ENCODE results near the gene PPEF1. TPM values are rescaled to one million over a fixed set of nuclear protein-coding genes. Genes with fewer than 3 reads are reported as not detected.

Gene PPEF1
- total and polyA plus RNA-seq, 2 of the 4 experiments (the other 2 are of a cell fraction) = not detected

DNA sequence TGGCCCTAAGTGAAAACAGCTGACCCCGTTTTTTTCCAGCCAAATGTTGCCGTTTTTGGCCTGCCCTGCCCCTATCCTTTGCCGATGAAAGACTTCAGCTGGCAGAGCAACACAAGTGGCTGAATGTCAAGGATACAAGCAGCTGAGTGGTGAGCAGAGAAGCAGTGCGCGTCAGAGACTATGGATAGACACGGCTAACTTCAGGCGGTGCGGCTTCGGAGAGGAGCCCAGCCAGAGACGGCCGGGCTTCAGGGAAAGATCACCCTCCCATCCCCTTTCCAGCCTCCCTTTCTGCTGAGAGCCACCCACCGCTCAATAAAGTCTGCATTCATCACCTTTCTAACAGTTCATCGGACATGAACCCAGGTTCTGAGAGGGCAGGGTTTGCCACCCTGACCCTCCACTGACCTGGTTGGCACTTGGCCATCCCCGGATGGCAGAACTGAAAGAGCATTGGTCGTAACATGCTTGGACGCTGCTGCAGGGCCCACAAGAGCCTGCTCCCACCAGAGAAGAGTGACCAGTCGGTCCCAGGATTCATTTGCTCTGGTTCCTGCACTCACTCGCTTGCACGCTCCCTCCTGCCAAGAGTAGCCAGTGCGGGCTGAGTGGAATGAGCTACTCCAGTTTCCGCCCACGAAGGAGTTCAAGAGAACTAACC is 125.8 kb downstream of the PPEF1 start:
- Histone ChIP-seq H3K23ac (ENCODE audit: low read depth, low read length) (no peak overlapping the region), H3K4ac (ENCODE audit: low read depth, low read length) (no peak overlapping the region), H2AK9ac (replicated peaks; ENCODE audit: low read depth, low read length, poor library complexity) (no peak overlapping the region), H4K91ac (ENCODE audit: insufficient read depth, low read depth, low read length) (no peak overlapping the region), H2BK15ac (ENCODE audit: low read depth, low read length) (no peak overlapping the region), H2BK20ac (ENCODE audit: low read depth, low read length) (no peak overlapping the region), H3K79me1 (ENCODE audit: low read depth in 1 of 2, low read length in 2 of 2) (no peaks in the 10 kb centered on the region), H2AFZ (replicated peaks; ENCODE audit: low read length, poor library complexity) (no peak overlapping the region), H2BK5ac (ENCODE audit: low read depth, low read length, poor library complexity, severe bottlenecking) (no peak overlapping the region), H3K4me1 (ENCODE audit: control insufficient read depth, insufficient read depth, low read length) (no peaks in the 10 kb centered on the region), H4K20me1 (ENCODE audit: insufficient read depth, low read length) (no peaks in the 10 kb centered on the region), H3K9me3 (ENCODE audit: control insufficient read depth, insufficient read depth, low read length) (no peaks in the 10 kb centered on the region), H3K4me3 (ENCODE audit: insufficient read depth, low read depth, low read length) (no peak overlapping the region), H3K4me2 (ENCODE audit: low read depth, low read length) (peak overlapping the region; percentile 36; the same call in 1 of the 2 replicates), H3K36me3 (ENCODE audit: control insufficient read depth, insufficient read depth, low read length) (no peaks in the 10 kb centered on the region), H3K27ac (ENCODE audit: insufficient read depth, low read length) (no peak overlapping the region), H4K5ac (ENCODE audit: low read depth, low read length) (no peak overlapping the region), H3K9ac (ENCODE audit: low read depth, low read length) (no peak overlapping the region), H2BK120ac (ENCODE audit: low read depth, low read length) (no peak overlapping the region), H3K27me3 (ENCODE audit: control insufficient read depth, insufficient read depth, low read length) (no peaks in the 10 kb centered on the region; the same call in 1 of the 2 replicates), H2AK5ac (ENCODE audit: low read depth, low read length) (no peak overlapping the region), H3K9me1 (ENCODE audit: insufficient read depth, low read length) (no peaks in the 10 kb centered on the region), H3K14ac (replicated peaks; ENCODE audit: low read depth, low read length) (no peak overlapping the region), H3K18ac (ENCODE audit: low read depth, low read length) (no peak overlapping the region), H4K8ac (ENCODE audit: low read depth in 2 of 2, low read length in 2 of 2) (no peak overlapping the region), H3K56ac (ENCODE audit: extremely low read depth, insufficient read depth, low read length) (no peak overlapping the region)
- in situ Hi-C loops (cut with MboI; ENCODE audit: low sequenced_read_pairs) (no loop called here), intact Hi-C loops (cut with micrococcal nuclease) (no loop called here), dilution Hi-C loops (cut with HindIII; ENCODE audit: low sequenced_read_pairs, unreplicated experiment) (no loop called here)
- CTCF ChIA-PET = no interaction called here
- POLR2A ChIA-PET (ENCODE audit: unreplicated experiment) = no interaction called here
- TF ChIP-seq SMC3 (IDR thresholded peaks at IDR 0.05; ENCODE audit: low read depth, low read length) = no peak
- TF ChIP-seq, protein P1, sequence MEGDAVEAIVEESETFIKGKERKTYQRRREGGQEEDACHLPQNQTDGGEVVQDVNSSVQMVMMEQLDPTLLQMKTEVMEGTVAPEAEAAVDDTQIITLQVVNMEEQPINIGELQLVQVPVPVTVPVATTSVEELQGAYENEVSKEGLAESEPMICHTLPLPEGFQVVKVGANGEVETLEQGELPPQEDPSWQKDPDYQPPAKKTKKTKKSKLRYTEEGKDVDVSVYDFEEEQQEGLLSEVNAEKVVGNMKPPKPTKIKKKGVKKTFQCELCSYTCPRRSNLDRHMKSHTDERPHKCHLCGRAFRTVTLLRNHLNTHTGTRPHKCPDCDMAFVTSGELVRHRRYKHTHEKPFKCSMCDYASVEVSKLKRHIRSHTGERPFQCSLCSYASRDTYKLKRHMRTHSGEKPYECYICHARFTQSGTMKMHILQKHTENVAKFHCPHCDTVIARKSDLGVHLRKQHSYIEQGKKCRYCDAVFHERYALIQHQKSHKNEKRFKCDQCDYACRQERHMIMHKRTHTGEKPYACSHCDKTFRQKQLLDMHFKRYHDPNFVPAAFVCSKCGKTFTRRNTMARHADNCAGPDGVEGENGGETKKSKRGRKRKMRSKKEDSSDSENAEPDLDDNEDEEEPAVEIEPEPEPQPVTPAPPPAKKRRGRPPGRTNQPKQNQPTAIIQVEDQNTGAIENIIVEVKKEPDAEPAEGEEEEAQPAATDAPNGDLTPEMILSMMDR (conservative IDR thresholded peaks at IDR 0.05; ENCODE audit: low read depth, low read length) = no peak
- TF ChIP-seq CEBPB (IDR thresholded peaks at IDR 0.05; ENCODE audit: low read depth, low read length) = no peak
- TF ChIP-seq POLR2A (IDR thresholded peaks at IDR 0.05; ENCODE audit: low read depth, low read length) = no peak
- TF ChIP-seq RCOR1 (IDR thresholded peaks at IDR 0.05; ENCODE audit: insufficient replicate concordance, low read length) = no peak
- TF ChIP-seq FOS (IDR thresholded peaks at IDR 0.05; ENCODE audit: low read depth, low read length) = no peak
- TF ChIP-seq RFX5 (IDR thresholded peaks at IDR 0.05; ENCODE audit: low read depth, low read length) = no peak
- TF ChIP-seq, protein P2, sequence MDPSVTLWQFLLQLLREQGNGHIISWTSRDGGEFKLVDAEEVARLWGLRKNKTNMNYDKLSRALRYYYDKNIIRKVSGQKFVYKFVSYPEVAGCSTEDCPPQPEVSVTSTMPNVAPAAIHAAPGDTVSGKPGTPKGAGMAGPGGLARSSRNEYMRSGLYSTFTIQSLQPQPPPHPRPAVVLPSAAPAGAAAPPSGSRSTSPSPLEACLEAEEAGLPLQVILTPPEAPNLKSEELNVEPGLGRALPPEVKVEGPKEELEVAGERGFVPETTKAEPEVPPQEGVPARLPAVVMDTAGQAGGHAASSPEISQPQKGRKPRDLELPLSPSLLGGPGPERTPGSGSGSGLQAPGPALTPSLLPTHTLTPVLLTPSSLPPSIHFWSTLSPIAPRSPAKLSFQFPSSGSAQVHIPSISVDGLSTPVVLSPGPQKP (IDR thresholded peaks at IDR 0.05; ENCODE audit: borderline replicate concordance, low read depth, low read length) = no peak
- no peak for TF ChIP-seq MAZ (IDR thresholded peaks at IDR 0.05; ENCODE audit: borderline replicate concordance, low read depth, low read length)
- 45% methylated on average over 8 of the region's 22 CpGs; no CpG with 5 or more reads in 1 of the 2 experiments for WGBS, 2 experiments (ENCODE audit: extremely low coverage in 2 of 2, insufficient read length in 1 of 2)
- DNase-seq (peak; percentile 16), ATAC-seq (ENCODE audit: low read depth) (no peak)
- no TSS peak for BruUV-seq (replicated peaks)
